Transverse colon (tissue), 4 donors: ENCODE measurements around the gene FER. TPM values are rescaled to one million over a fixed set of nuclear protein-coding genes. Genes with fewer than 3 reads are reported as not detected.

Experiments
- DNase-seq: peaks from one replicate; pipeline ENCODE4 v3.0.0-alpha.2; 2019
- H3K27ac ChIP-seq, 4 donors: fragments of 200-600 bp; sonication (generic); 2 replicates each; pipeline ENCODE4 v1.5.1; 2016 to 2018; ENCODE audit warnings: inconsistent platforms in 4 of 4
- H3K27me3 ChIP-seq: fragments of 200-600 bp; sonication (generic); 2 replicates; pipeline ENCODE4 v1.5.1; 2017; ENCODE audit warnings: inconsistent platforms
- H3K36me3 ChIP-seq, 4 donors: fragments of 200-600 bp; sonication (generic); 2 replicates each; pipeline ENCODE4 v1.5.1; 2017 to 2019; ENCODE audit warnings: inconsistent platforms in 4 of 4
- H3K4me1 ChIP-seq, 4 donors: fragments of 200-600 bp; sonication (generic); 2 replicates each; pipeline ENCODE4 v1.5.1; 2017 to 2020; ENCODE audit warnings: inconsistent platforms in 4 of 4
- H3K4me3 ChIP-seq, 4 donors: fragments of 200-600 bp; sonication (generic); 1 replicate in 1 of 4; 2 replicates in 3 of 4; pipeline versions ENCODE4 v1.5.1 to v1.6.1; 2017 to 2019; ENCODE audit warnings: inconsistent platforms in 4 of 4
- H3K9me3 ChIP-seq, 2 donors: fragments of 200-600 bp; sonication (generic); 2 replicates each; pipeline ENCODE4 v1.5.1; 2017 to 2019; ENCODE audit warnings: inconsistent platforms in 2 of 2
- CTCF ChIP-seq, 5 experiments: fragments of 200-600 bp in 3 of 5; fragments of 450-650 bp in 2 of 5; sonication (generic) in 3 of 5; IDR thresholded peaks; 1 replicate in 2 of 5; 2 replicates in 3 of 5; pipeline ENCODE4 v1.5.1; 2016 to 2017; ENCODE audit warnings: antibody characterized with exemption in 5 of 5, inconsistent platforms in 3 of 5, mild to moderate bottlenecking in 2 of 5, moderate library complexity in 1 of 5
- EP300 ChIP-seq: sonication (generic); formaldehyde crosslinking; IDR thresholded peaks from one replicate; pipeline ENCODE4 v1.6.1; 2017; ENCODE audit warnings: antibody characterized with exemption, low read depth
- POLR2A ChIP-seq: fragments of 450-650 bp; IDR thresholded peaks from one replicate; pipeline ENCODE4 v1.6.1; 2016; ENCODE audit warnings: antibody characterized with exemption, mild to moderate bottlenecking, moderate library complexity
- POLR2AphosphoS5 ChIP-seq, 3 donors: sonication (generic); formaldehyde crosslinking; IDR thresholded peaks; one replicate each; pipeline ENCODE4 v1.6.1; 2016; ENCODE audit warnings: antibody characterized with exemption in 3 of 3
- WGBS, 2 donors: methylation state at CpG; one replicate each; pipeline ENCODE4 v1.1.5; 2018; ENCODE audit warnings: low coverage in 1 of 2; 5-methylcytosine and 5-hydroxymethylcytosine counted together
- in situ Hi-C, 4 donors: fragments of 200-750 bp; cut with MboI; loops; one replicate each; pipeline versions ENCODE4 v1.15.0 to v1.15.1; 2017; ENCODE audit warnings: low sequenced_read_pairs in 3 of 4, low pct_ligation_motif_present in 1 of 4, low pct_unique_long_range_greater_than_20kb in 1 of 4
- intact Hi-C: fragments of 100-400 bp; cut with DNase I; formaldehyde crosslinking; loops from one replicate; pipeline ENCODE4 v1.15.1; 2023; ENCODE audit warnings: low total_unique reads
- total RNA-seq, 4 donors: library from RNA; depleted of rRNA; stranded (reverse); fragments of >200 nt; gene quantifications; one replicate each; pipeline ENCODE4 v1.1.0, GENCODE V29; 2016

Gene FER
- total RNA-seq, 4 donors from 2014 or later = 7.5 to 25.5 (median 13.1) TPM

- in situ Hi-C loops = no loop called here
- DNase-seq = no peak
- Histone ChIP-seq H3K4me3 (no peak overlapping the region), H3K36me3 (no peaks in the 10 kb centered on the region), H3K9me3 (no peaks in the 10 kb centered on the region), H3K27me3 (no peaks in the 10 kb centered on the region), H3K27ac (no peak overlapping the region), H3K4me1 (peaks cover 0 to 13% (median 7%) of the 10 kb centered on the region in 4 donors)
- TF ChIP-seq EP300 = no peak
- TF ChIP-seq POLR2AphosphoS5 (IDR thresholded peaks at IDR 0.05) = no peak
- 38 to 86% methylated on average over 1 of the region's 1 CpG for WGBS, 2 donors
- intact Hi-C loops = no loop called here
Measured at GRCh38 chr5:109099081-109099480, 351.4 kb downstream of the FER start.

DNA sequence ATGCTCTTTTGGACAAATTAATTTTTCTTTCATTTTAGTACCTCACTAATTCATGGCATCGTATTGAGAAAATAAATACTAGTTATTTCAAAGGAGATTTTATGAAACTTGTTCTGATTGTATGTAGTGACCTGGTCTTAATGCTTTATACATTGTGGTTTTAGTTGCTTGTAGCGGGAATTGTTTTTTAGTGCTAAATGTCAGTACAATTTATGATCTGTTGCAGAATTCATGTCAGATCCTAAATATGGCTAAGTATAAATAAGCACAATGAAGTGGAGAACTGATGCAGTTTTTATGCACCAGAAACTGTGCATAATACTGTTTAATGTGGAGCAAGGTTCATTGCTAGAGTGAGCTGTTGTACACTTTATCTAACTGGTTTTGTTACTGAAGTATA, 353.3 kb downstream of the FER start:
- no peaks in the 10 kb centered on the region for H3K36me3 ChIP-seq
- H3K4me1 ChIP-seq = peaks cover 0 to 15% (median 8%) of the 10 kb centered on the region in 4 donors
- in situ Hi-C loops (no loop called here), intact Hi-C loops (no loop called here)
- H3K27ac ChIP-seq = no peak overlapping the region
- H3K9me3 ChIP-seq = no peaks in the 10 kb centered on the region
- no peak for DNase-seq
- no peaks in the 10 kb centered on the region for H3K27me3 ChIP-seq
- no peak for TF ChIP-seq POLR2A
- no peak for TF ChIP-seq POLR2AphosphoS5 (IDR thresholded peaks at IDR 0.05)
- TF ChIP-seq EP300 = no peak
- 45 to 56% methylated on average over 2 of the region's 2 CpGs for WGBS, 2 donors
- no peak overlapping the region for H3K4me3 ChIP-seq

- Histone ChIP-seq H3K4me3 (no peak overlapping the region), H3K27ac (no peak overlapping the region), H3K27me3 (no peaks in the 10 kb centered on the region), H3K36me3 (no peaks in the 10 kb centered on the region), H3K4me1 (peaks cover 0 to 15% (median 8%) of the 10 kb centered on the region in 4 donors), H3K9me3 (no peaks in the 10 kb centered on the region)
- in situ Hi-C loops = no loop called here
- DNase-seq = no peak
- WGBS, 2 donors = 80 to 92% methylated on average over 4 of the region's 4 CpGs
- TF ChIP-seq CTCF (IDR thresholded peaks at IDR 0.05) (no peak), POLR2A (no peak), POLR2AphosphoS5 (IDR thresholded peaks at IDR 0.05) (no peak), EP300 (no peak)
- intact Hi-C loops = no loop called here
Measured at GRCh38 chr5:109102096-109102690, 354.5 kb downstream of the FER start.

GRCh38 chr5:109105631-109106267, 358.1 kb downstream of the FER start:
- intact Hi-C loops = no loop called here
- Histone ChIP-seq H3K27me3 (no peaks in the 10 kb centered on the region), H3K36me3 (no peaks in the 10 kb centered on the region), H3K4me1 (peaks cover 0 to 15% (median 8%) of the 10 kb centered on the region in 4 donors), H3K9me3 (no peaks in the 10 kb centered on the region), H3K27ac (no peak overlapping the region), H3K4me3 (no peak overlapping the region)
- TF ChIP-seq EP300 (no peak), POLR2A (no peak), CTCF (IDR thresholded peaks at IDR 0.05) (no peak), POLR2AphosphoS5 (IDR thresholded peaks at IDR 0.05) (no peak)
- no peak for DNase-seq
- in situ Hi-C loops = no loop called here
- 66 to 85% methylated on average over 3 to 5 of the region's 5 CpGs for WGBS, 2 donors

GRCh38 chr5:109111680-109112079, 364.0 kb downstream of the FER start:
- Histone ChIP-seq H3K4me3 (no peak overlapping the region), H3K4me1 (no peaks in the 10 kb centered on the region), H3K27me3 (no peaks in the 10 kb centered on the region), H3K27ac (no peak overlapping the region), H3K36me3 (no peaks in the 10 kb centered on the region), H3K9me3 (no peaks in the 10 kb centered on the region)
- DNase-seq = no peak
- WGBS, 2 donors = 92 to 95% methylated on average over 2 of the region's 2 CpGs
- no peak for TF ChIP-seq EP300
- TF ChIP-seq POLR2AphosphoS5 (IDR thresholded peaks at IDR 0.05) = no peak
- no peak for TF ChIP-seq CTCF (IDR thresholded peaks at IDR 0.05)
- no peak for TF ChIP-seq POLR2A
- in situ Hi-C loops = no loop called here
- intact Hi-C loops = no loop called here
